Measurements from ENCODE around the gene RXFP4. TPM values are rescaled to one million over a fixed set of nuclear protein-coding genes. Genes with fewer than 3 reads are reported as not detected.

RXFP4 gene
- total and polyA plus RNA-seq, 2 of the 13 experiments (the other 11 are each of a cell fraction or from before 2014, with no cell fraction given): 0.38 to 1.4 TPM

- TF ChIP-seq, protein P1, sequence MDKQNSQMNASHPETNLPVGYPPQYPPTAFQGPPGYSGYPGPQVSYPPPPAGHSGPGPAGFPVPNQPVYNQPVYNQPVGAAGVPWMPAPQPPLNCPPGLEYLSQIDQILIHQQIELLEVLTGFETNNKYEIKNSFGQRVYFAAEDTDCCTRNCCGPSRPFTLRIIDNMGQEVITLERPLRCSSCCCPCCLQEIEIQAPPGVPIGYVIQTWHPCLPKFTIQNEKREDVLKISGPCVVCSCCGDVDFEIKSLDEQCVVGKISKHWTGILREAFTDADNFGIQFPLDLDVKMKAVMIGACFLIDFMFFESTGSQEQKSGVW (CRISPR knock-in tag; IDR thresholded peaks at IDR 0.05; ENCODE audit: borderline replicate concordance): no peak
- TF ChIP-seq IKZF1 (IDR thresholded peaks at IDR 0.05) (no peak), ZNF451 (CRISPR knock-in tag; IDR thresholded peaks at IDR 0.05) (no peak; the same call in 1 of the 2 replicates), ZKSCAN5 (CRISPR knock-in tag; IDR thresholded peaks at IDR 0.05) (no peak), ZC3H4 (CRISPR knock-in tag; IDR thresholded peaks at IDR 0.05; ENCODE audit: borderline replicate concordance) (no peak), HMG20A (CRISPR knock-in tag; IDR thresholded peaks at IDR 0.05; ENCODE audit: borderline replicate concordance) (no peak), TEAD2 (CRISPR knock-in tag; IDR thresholded peaks at IDR 0.05) (no peak), NFATC3 (CRISPR knock-in tag; IDR thresholded peaks at IDR 0.05) (no peak), UBTF (CRISPR knock-in tag; IDR thresholded peaks at IDR 0.05) (peak; percentile 84), ZNF33A (CRISPR knock-in tag; IDR thresholded peaks at IDR 0.05; ENCODE audit: borderline replicate concordance) (no peak), SMAD3 (CRISPR knock-in tag; IDR thresholded peaks at IDR 0.05) (0 out of 2 replicates have a peak, but pooled peaks have one; percentile 63), MBNL3 (CRISPR knock-in tag; conservative IDR thresholded peaks at IDR 0.05) (no peak), ZBTB44 (CRISPR knock-in tag; IDR thresholded peaks at IDR 0.05) (no peak), ZSCAN20 (CRISPR knock-in tag; IDR thresholded peaks at IDR 0.05; ENCODE audit: borderline replicate concordance) (no peak), NFRKB (IDR thresholded peaks at IDR 0.05) (no peak), YEATS4 (CRISPR knock-in tag; IDR thresholded peaks at IDR 0.05; ENCODE audit: borderline replicate concordance) (peak; percentile 81; the same call in 1 of the 2 replicates), KDM5B (CRISPR knock-in tag; IDR thresholded peaks at IDR 0.05; ENCODE audit: borderline replicate concordance) (peak; percentile 79; the same call in 1 of the 2 replicates), TEAD3 (CRISPR knock-in tag; optimal IDR thresholded peaks at IDR 0.05; ENCODE audit: borderline replicate concordance) (peak; percentile 43)
- TF ChIP-seq, protein P2, sequence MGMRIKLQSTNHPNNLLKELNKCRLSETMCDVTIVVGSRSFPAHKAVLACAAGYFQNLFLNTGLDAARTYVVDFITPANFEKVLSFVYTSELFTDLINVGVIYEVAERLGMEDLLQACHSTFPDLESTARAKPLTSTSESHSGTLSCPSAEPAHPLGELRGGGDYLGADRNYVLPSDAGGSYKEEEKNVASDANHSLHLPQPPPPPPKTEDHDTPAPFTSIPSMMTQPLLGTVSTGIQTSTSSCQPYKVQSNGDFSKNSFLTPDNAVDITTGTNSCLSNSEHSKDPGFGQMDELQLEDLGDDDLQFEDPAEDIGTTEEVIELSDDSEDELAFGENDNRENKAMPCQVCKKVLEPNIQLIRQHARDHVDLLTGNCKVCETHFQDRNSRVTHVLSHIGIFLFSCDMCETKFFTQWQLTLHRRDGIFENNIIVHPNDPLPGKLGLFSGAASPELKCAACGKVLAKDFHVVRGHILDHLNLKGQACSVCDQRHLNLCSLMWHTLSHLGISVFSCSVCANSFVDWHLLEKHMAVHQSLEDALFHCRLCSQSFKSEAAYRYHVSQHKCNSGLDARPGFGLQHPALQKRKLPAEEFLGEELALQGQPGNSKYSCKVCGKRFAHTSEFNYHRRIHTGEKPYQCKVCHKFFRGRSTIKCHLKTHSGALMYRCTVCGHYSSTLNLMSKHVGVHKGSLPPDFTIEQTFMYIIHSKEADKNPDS (CRISPR knock-in tag; IDR thresholded peaks at IDR 0.05): no peak
- TF ChIP-seq, protein P3, sequence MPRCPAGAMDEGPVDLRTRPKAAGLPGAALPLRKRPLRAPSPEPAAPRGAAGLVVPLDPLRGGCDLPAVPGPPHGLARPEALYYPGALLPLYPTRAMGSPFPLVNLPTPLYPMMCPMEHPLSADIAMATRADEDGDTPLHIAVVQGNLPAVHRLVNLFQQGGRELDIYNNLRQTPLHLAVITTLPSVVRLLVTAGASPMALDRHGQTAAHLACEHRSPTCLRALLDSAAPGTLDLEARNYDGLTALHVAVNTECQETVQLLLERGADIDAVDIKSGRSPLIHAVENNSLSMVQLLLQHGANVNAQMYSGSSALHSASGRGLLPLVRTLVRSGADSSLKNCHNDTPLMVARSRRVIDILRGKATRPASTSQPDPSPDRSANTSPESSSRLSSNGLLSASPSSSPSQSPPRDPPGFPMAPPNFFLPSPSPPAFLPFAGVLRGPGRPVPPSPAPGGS (CRISPR knock-in tag; IDR thresholded peaks at IDR 0.05): 0 out of 2 replicates have a peak, but pooled peaks have one; percentile 83
Measured at GRCh38 chr1:155967341-155968050, 26.1 kb downstream of the RXFP4 start (continued).

All from HepG2 (cell line).